GM19397 (cell line): Measurements from ENCODE around the gene FAM131C.

Source experiments
- ATAC-seq: cut with Tn5 transposase; IDR thresholded peaks from one replicate; pipeline ENCODE4 v1.9.1; 2021; ENCODE audit warnings: mild to moderate bottlenecking, moderate library complexity; ENCODE audit not compliant: unreplicated experiment

The FAM131C gene

GRCh38 chr1:16077406-16078245 lies 4.2 kb upstream of the FAM131C start:
- no peak for ATAC-seq

GRCh38 chr1:16076865-16077238 lies 3.4 kb upstream of the FAM131C start:
- ATAC-seq = no peak

- ATAC-seq = no peak
These were observed 2.8 kb upstream of the FAM131C start for GRCh38 chr1:16076031-16076864.

- no peak for ATAC-seq
These were observed 2.0 kb upstream of the FAM131C start for GRCh38 chr1:16075337-16076030.

- no peak for ATAC-seq
These were observed 766 bp upstream of the FAM131C start for GRCh38 chr1:16074217-16074616.

- ATAC-seq = no peak
These were observed 601 bp downstream of the FAM131C start for GRCh38 chr1:16072616-16073484.

- ATAC-seq = no peak
These were observed 1.4 kb downstream of the FAM131C start for GRCh38 chr1:16072095-16072494.

DNA sequence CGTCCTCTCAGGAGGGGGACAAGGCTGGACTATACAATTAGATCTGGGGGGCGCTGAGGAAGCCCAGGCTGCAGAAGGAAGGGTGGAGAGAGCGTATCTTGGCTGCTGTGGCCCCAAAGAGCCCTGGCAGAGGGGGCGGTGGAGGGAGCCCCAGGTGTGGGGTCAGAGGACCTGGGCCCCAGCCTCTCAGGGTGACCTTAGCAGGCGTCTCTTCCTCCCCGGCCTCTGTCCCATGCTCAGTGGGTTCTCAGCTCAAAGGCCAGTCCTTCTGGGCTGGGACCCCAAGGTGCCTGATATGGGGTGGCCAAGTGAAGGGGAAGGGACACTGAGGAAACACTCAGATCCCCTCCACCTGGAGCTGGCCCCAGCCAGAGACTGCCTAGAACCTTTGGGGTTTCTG lies 1.8 kb downstream of the FAM131C start:
- ATAC-seq = no peak

DNA sequence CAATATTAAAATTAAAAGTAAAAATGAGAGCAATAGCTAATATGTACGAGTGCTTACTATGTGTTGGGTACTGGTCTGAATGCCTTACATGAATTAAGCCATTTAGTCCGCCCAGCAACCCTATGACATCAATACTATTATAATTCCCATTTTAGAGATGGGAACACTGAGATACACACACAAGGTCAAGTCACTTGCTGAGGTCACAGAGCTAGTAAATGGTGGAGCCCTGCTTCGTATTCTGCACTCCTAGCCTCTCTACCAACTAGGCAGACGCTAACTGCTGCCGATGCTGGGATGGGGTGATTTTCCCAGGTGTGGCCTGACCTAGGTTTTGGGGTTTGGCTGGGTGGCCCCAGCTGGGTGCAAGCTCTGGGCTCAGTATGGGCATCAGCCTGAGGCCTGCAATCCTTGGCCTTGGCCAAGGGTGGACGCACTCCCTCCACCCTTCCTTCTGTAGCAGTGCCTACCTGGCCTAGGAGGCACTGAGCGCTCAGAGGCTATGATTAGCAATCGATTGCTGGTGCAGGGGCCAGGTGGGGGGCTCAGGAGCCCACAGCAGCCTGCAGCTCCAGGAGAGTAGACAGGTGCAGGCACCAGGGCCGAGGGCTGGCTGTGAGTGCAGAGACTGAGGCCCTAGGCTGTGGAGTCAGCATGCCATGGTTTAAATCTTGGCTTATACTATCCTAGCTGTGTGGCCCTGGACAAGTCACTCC lies 2.7 kb downstream of the FAM131C start:
- ATAC-seq = no peak

- ATAC-seq = no peak
These were observed 4.8 kb downstream of the FAM131C start for GRCh38 chr1:16068356-16069270.

DNA sequence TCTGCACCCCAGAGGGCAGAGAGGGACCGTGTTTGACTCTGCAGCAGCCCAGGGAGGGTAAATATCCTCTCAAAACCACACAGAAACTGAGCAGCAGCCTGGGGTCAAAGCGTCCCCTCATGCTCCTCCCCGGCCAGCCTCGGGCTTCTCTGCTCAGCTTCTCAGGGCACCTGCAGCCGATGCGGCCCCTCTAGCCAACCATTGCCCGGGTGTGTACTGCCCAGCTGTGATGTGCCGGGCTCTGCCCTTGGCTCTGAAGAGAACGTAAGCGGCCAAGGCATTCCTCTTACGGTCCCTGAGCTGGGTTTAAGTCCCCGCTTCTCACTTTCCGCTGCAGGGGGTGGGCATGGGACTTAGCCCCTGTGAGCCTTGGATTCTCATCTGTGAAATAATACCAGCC lies 5.5 kb downstream of the FAM131C start:
- ATAC-seq = no peak

- ATAC-seq = no peak
These were observed 6.2 kb downstream of the FAM131C start for GRCh38 chr1:16067127-16067768.

DNA sequence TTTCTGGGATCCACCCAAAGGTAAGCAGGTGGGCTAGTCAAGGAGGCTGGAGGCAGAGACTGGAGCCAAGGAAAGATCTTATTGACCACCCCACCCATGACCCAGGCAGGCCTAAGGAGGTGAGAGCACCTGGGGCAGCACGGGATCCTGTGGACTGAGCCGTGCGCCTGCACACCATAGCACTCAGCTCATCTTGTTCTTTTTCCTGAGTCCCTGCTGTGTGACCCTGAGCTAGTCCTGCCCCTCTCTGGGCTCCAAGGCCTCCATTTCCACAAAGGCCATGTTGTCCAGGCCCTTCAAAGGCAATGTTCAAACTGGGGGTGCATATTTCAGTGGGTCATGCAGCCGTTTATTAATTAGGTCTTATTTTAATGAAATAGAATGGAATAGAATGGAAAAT lies 7.2 kb downstream of the FAM131C start:
- no peak for ATAC-seq

GRCh38 chr1:16065269-16065576 lies 8.2 kb downstream of the FAM131C start:
- no peak for ATAC-seq

- no peak for ATAC-seq
These were observed 8.7 kb downstream of the FAM131C start for GRCh38 chr1:16064536-16065268.

- ATAC-seq = no peak
These were observed 9.5 kb downstream of the FAM131C start for GRCh38 chr1:16063921-16064320.

DNA sequence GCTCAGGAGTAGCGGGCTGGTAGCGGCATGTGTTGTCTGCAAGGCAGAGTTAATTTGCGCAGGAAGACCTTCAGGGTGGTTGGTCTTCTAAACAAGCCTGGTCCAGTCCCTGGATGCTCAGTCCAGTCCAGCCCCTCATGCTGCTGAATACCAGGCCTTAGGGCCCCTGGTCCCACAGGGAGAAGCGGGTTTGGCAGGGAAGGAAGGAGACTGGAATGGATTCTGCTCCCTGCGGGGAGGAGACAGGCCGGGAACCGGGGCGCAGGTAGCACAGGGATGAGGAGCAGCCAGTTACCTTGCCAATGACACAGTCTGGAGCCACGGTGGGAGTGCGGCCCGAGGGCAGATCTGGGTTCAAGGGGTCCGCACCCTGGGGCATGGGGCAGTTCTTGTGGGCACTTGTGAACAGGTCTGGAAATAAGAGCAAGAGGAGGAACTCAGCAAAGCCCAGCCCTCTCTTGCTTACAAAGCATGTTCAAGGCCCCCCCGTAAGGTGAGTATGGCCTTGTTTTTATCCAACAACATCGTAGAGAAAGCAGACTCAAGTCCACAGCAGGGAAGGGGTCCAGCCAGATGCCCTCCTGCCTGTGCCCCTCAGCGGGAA lies 10.1 kb downstream of the FAM131C start:
- no peak for ATAC-seq
